Heart right ventricle (tissue), 16 donors: ENCODE results near the gene GLCE. TPM values are rescaled to one million over a fixed set of nuclear protein-coding genes. Genes with fewer than 3 reads are reported as not detected.

ENCODE experiments used
- ATAC-seq, 8 donors: fragments of 200-7000 bp; cut with Tn5 transposase; one replicate each; pipeline ENCODE4 v1.9.1; 2020; ENCODE audit warnings: mild to moderate bottlenecking in 8 of 8, moderate library complexity in 8 of 8, moderate number of reproducible peaks in 1 of 8
- DNase-seq, 2 donors: peaks; one replicate each; pipeline ENCODE4 v3.0.0-alpha.2; 2020
- H3K27ac ChIP-seq, 10 donors: fragments of 200-600 bp; sonication (generic) in 2 of 10; one replicate each; pipeline versions ENCODE4 v1.5.0 to v1.8.0; 2020 to 2022; ENCODE audit warnings: mild to moderate bottlenecking in 3 of 10
- H3K27me3 ChIP-seq, 7 donors: fragments of 200-600 bp; one replicate each; pipeline ENCODE4 v1.8.0; 2021 to 2022; ENCODE audit warnings: mild to moderate bottlenecking in 2 of 7
- H3K36me3 ChIP-seq, 9 donors: fragments of 200-600 bp; sonication (generic) in 1 of 9; one replicate each; pipeline versions ENCODE4 v1.5.0 to v1.8.0; 2020 to 2022; ENCODE audit warnings: mild to moderate bottlenecking in 2 of 9
- H3K4me1 ChIP-seq, 9 donors: fragments of 200-600 bp; sonication (generic) in 1 of 9; one replicate each; pipeline versions ENCODE4 v1.5.0 to v1.8.0; 2020 to 2022; ENCODE audit warnings: mild to moderate bottlenecking in 4 of 9
- H3K4me3 ChIP-seq, 10 donors: fragments of 200-600 bp; sonication (generic) in 2 of 10; one replicate each; pipeline versions ENCODE4 v1.5.0 to v1.8.0; 2020 to 2022; ENCODE audit warnings: mild to moderate bottlenecking in 7 of 10, moderate library complexity in 2 of 10
- H3K9me3 ChIP-seq, 11 donors: fragments of 200-600 bp in 10 of 11; sonication (generic) in 2 of 11; one replicate each; pipeline versions ENCODE4 v1.5.0 to v1.8.0; 2013 to 2022; ENCODE audit warnings: mild to moderate bottlenecking in 2 of 11, control low read depth in 1 of 11, moderate library complexity in 1 of 11
- CTCF ChIP-seq, 9 donors: fragments of 200-600 bp; sonication (generic) in 2 of 9; IDR thresholded peaks; one replicate each; pipeline versions ENCODE4 v1.5.0 to v1.8.0; 2021 to 2022; ENCODE audit warnings: antibody characterized with exemption in 9 of 9, mild to moderate bottlenecking in 5 of 9, moderate library complexity in 1 of 9
- WGBS, 2 donors: extraction: QIAGEN DNeasy Blood & Tissue Kit; methylation state at CpG; one replicate each; pipeline ENCODE4 v1.1.7; 2013; ENCODE audit warnings: inconsistent platforms in 1 of 2; 5-methylcytosine and 5-hydroxymethylcytosine counted together
- intact Hi-C, 10 donors: fragments of 100-400 bp; cut with DNase I; formaldehyde crosslinking; loops; one replicate each; pipeline versions ENCODE4 v1.11.1 to v1.14.2; 2022
- polyA plus RNA-seq, 2 donors: library from polyadenylated mRNA; stranded (reverse); fragments of 200-250 nt; gene quantifications; one replicate each; pipeline ENCODE4 v1.2.3, GENCODE V29; 2013
- total RNA-seq, 10 donors: library from RNA; stranded (reverse); fragmentation: NEBNext Ultra II Directional in 3 of 10; extraction: Animal tissue kit (Norgen Biotek cat#: 25700) in 3 of 10; gene quantifications; one replicate each; pipeline versions ENCODE4 v1.2.1 to v1.2.4, GENCODE V29; 2021 to 2023
- donor health status: Arrhythmogenic right ventricular cardiomyopathy.
- donor health status: ischemic (EF 13 %, LVEDD 7.1; RV severe dilation, severe dysfunction).
- donor health status: healthy with polysubstance abuse.
- donor health status: DM: no; HTN: yes; CAD: no.
- donor health status: DM: no; HTN: no; CAD: no.
- donor health status: ischemic (EF 25% LVEDD 6.9; RV normal size, moderate dysfunction).
- donor health status: ischemic (EF 25% LVEDD 5.7; RV mildly dilated, moderate dysfunction).
- donor health status: healthy.
- donor health status: DM: yes; HTN: yes; CAD: no.
- donor health status: Ischemic cardiomyopathy.
- donor health status: ischemic (EF 35%, LVEDD 5.7; RV mildly dilated, moderate dysfunction).
- donor health status: nonischemic (EF 11% LVEDD 7.7; RV severe dilation, severe dysfunction).
- donor health status: DM: yes; HTN: yes; CAD: no.
- donor health status: PGD.
- donor health status: ischemic (EF 29% LVEDD 5.4; RV normal size, mild dysfunction).
- donor health status: nonischemic (EF 23%, LVEDD 6.1; RV moderate dilation, normal function).

GLCE gene
- total and polyA plus RNA-seq, 12 donors, result 5.4 to 13.3 (median 7.5) TPM

GRCh38 chr15:69296606-69297005 is 136.2 kb downstream of the GLCE start:
- intact Hi-C loops, result no loop called here
- H3K27me3 ChIP-seq, result peaks cover 0 to 32% (median 26%) of the 10 kb centered on the region in 7 donors
- no peaks in the 10 kb centered on the region for H3K36me3 ChIP-seq
- H3K4me1 ChIP-seq, result peaks cover 0 to 22% (median 11%) of the 10 kb centered on the region in 9 donors
- H3K9me3 ChIP-seq, result no peaks in the 10 kb centered on the region
- TF ChIP-seq CTCF (IDR thresholded peaks at IDR 0.05), result no peak
- ATAC-seq (no peak), DNase-seq (no peak)
- 89 to 92% methylated on average over 6 of the region's 6 CpGs for WGBS, 2 donors
- H3K4me3 ChIP-seq, result no peak overlapping the region
- no peak overlapping the region for H3K27ac ChIP-seq

DNA sequence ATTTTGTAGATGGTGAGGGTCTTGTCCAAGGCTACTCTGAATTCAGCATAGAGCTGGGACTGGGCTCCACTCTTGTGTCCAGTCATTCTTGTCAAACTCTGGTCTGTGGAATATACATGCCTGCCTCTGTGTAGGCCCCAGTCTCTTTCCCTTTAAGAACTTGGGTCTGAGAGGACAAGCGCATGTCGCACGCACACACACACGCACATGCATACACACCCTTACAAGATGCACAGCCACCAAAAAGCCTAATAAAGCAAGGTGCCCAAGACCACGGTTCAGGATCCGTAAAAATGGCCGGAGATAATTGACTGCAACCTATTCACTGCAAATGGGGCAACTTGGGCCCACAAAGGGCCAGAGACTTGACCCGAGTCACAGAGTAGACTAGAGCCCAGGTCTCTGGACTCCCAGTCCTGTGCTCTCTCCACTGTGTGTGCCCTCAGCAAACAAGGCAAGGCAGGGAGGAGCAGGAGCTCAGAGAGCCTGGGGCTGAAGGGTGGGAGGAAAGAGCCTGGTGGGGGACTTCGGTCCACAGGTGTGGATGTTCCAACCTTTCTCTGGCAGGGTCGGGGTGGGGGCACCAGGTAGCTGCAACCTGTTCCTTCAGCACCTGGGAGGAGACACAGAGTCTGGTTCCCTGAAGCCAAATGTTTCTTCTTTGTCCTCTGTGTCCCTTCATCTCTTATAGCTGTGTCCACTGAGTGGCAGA is 137.4 kb downstream of the GLCE start:
- Histone ChIP-seq H3K4me1 (peaks cover 0 to 22% (median 11%) of the 10 kb centered on the region in 9 donors), H3K36me3 (no peaks in the 10 kb centered on the region), H3K27ac (peak overlapping the region in 1 of 10 donors; percentile 24), H3K4me3 (peak overlapping the region in 4 of 10 donors; percentile 56 to 72 (median 61)), H3K9me3 (no peaks in the 10 kb centered on the region), H3K27me3 (peaks cover 0 to 41% (median 26%) of the 10 kb centered on the region in 7 donors)
- intact Hi-C loops, result no loop called here
- ATAC-seq (no peak), DNase-seq (no peak)
- 92 to 93% methylated on average over 10 of the region's 10 CpGs for WGBS, 2 donors
- no peak for TF ChIP-seq CTCF (IDR thresholded peaks at IDR 0.05)

DNA sequence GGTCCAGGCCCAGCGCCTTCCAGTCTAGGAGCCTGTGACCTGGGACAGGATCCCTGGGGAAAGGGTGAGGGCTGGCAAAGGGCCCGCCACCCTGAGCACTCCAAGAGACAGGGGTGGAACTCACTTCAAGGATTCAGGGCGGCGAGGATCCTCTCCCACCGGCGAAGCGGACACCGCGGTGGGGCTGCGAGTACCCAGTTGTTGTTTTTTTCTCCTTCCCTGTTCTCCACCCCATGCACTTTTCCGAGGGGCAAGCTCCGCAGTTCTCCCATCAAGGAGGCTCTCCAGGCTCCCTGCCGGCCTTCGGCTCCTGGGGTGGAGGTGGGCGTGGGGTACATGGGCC is 137.9 kb downstream of the GLCE start:
- no peak for TF ChIP-seq CTCF (IDR thresholded peaks at IDR 0.05)
- DNase-seq, result peak in 1 of 2 donors; percentile 22
- H3K36me3 ChIP-seq, result no peaks in the 10 kb centered on the region
- H3K27me3 ChIP-seq, result peaks cover 0 to 41% (median 26%) of the 10 kb centered on the region in 7 donors
- WGBS, 2 donors, result 40 to 45% methylated on average over 15 of the region's 15 CpGs
- H3K4me1 ChIP-seq, result peaks cover 0 to 22% (median 11%) of the 10 kb centered on the region in 9 donors
- intact Hi-C loops, result no loop called here
- H3K9me3 ChIP-seq, result no peaks in the 10 kb centered on the region
- peak overlapping the region in 9 of 10 donors; percentile 55 to 72 (median 60) for H3K4me3 ChIP-seq
- H3K27ac ChIP-seq, result peak overlapping the region in 2 of 10 donors; percentile 24 to 39
- peak in 5 of 8 donors; percentile 9 to 50 (median 27) for ATAC-seq

DNA sequence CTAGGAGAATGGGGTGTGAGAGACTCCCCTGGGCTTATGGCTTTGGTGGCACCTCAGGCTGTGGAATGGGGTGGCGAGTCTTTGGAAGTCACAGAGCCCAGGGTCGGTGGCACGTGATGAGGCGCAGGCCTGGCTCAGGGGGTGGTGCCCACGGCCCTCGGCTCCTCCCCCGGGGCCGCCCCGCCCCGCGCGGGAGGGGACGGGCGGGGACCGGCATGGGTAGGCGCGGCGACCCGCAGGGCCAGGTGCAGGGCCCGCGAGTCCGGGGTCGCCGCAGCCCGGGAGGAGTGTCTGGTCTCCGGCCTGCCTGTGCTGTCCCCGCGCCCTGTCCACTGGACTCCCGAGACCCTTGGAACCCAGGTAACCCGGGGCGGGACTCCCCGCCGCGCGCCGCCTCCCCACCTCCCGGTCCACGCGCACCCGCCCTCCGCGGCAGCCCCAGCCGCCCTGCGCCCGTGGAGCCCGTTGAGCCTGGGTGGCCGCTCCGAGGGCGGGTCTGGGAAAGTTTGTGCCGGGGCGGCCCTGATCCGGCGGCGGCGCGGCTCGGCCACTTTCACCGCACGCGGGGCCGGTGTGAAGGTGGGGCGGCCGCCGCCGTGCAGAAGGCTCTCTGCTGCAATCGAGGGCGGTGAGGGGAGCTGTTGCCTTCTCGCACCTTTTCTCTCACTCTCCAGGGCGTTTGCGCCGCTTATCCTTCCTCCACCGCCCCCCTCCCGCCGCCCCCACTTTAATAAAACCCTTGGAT is 138.4 kb downstream of the GLCE start, which contains the start of gene PAQR5:
Gene PAQR5, plus strand, starts transcription at position 216 of the 745 bp plus-strand sequence. CDS start 61,169 bp downstream, outside the sequence.
- DNase-seq (peak; percentile 19 to 40), ATAC-seq (peak; percentile 73 to 88 (median 82))
- H3K27me3 ChIP-seq, result peaks cover 0 to 41% (median 26%) of the 10 kb centered on the region in 7 donors

More for the DNA sequence above, 138.4 kb downstream of the GLCE start, which contains the start of gene PAQR5:
- no peaks in the 10 kb centered on the region for H3K36me3 ChIP-seq
- no peak for TF ChIP-seq CTCF (IDR thresholded peaks at IDR 0.05)
- intact Hi-C loops, result no loop called here
- H3K4me3 ChIP-seq, result peak within 1 kb of the TSS; percentile 21 to 72 (median 60)
- peak within 1 kb of the TSS in 2 of 10 donors; percentile 24 to 39 for H3K27ac ChIP-seq
- H3K4me1 ChIP-seq, result peaks cover 0 to 22% (median 11%) of the 10 kb centered on the region in 9 donors
- 1% methylated on average over 62 to 74 of the region's 74 CpGs for WGBS, 2 donors
- no peaks in the 10 kb centered on the region for H3K9me3 ChIP-seq
